ENCODE measurements around the gene CETN3. TPM values are rescaled to one million over a fixed set of nuclear protein-coding genes. Genes with fewer than 3 reads are reported as not detected.

The CETN3 gene
- total RNA-seq, 1 donor from 2014 or later: 27.8 TPM

DNA sequence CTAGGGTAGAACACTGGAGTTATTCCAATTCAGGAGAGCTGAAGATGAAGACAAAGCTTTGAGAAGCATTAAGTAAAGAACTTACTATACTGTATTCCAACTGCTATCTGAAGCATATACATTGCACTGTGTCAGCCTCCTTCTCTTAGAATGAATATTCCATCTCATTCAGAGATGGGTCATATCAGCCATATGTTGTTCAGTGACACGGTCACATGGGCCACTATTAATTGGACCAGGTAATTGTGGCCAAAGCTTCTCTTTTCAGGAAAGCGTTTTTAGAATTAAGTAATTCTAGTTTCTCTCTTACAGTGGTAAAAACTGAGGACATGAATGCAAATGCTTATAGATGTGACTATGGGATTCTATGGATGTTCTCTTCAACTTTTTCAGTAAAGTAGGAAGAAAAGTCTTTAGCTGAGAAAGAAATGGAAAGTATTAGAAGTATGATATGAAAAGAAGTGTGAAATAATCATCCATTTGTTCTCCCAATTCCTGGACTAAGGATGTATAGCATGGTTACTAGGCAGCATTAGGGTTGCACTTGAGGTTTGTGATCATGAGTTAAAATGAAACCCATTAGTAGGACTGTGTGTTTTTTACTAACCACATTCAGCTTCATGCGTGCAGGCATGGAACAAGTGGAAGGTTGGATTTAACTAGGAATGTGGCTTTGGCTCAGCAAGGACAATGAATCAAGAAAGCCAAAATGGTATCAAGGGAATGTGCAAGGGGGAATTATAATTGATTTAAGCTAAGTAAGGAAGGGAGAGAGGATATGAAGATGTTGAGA, 40.9 kb downstream of the CETN3 start:
- H3K27me3 ChIP-seq (ENCODE audit: low read depth): no peaks in the 10 kb centered on the region
- H3K4me1 ChIP-seq: no peaks in the 10 kb centered on the region
- H3K4me3 ChIP-seq: no peak overlapping the region
- H3K36me3 ChIP-seq: no peaks in the 10 kb centered on the region
- peaks cover 11% of the 10 kb centered on the region for H3K9me3 ChIP-seq (replicated peaks)
- H3K27ac ChIP-seq (replicated peaks): no peak overlapping the region
- no peak for DNase-seq
- intact Hi-C loops (cut with micrococcal nuclease): no loop called here
- TF ChIP-seq, protein P1, sequence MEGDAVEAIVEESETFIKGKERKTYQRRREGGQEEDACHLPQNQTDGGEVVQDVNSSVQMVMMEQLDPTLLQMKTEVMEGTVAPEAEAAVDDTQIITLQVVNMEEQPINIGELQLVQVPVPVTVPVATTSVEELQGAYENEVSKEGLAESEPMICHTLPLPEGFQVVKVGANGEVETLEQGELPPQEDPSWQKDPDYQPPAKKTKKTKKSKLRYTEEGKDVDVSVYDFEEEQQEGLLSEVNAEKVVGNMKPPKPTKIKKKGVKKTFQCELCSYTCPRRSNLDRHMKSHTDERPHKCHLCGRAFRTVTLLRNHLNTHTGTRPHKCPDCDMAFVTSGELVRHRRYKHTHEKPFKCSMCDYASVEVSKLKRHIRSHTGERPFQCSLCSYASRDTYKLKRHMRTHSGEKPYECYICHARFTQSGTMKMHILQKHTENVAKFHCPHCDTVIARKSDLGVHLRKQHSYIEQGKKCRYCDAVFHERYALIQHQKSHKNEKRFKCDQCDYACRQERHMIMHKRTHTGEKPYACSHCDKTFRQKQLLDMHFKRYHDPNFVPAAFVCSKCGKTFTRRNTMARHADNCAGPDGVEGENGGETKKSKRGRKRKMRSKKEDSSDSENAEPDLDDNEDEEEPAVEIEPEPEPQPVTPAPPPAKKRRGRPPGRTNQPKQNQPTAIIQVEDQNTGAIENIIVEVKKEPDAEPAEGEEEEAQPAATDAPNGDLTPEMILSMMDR (IDR thresholded peaks at IDR 0.05; ENCODE audit: borderline replicate concordance): no peak

DNA sequence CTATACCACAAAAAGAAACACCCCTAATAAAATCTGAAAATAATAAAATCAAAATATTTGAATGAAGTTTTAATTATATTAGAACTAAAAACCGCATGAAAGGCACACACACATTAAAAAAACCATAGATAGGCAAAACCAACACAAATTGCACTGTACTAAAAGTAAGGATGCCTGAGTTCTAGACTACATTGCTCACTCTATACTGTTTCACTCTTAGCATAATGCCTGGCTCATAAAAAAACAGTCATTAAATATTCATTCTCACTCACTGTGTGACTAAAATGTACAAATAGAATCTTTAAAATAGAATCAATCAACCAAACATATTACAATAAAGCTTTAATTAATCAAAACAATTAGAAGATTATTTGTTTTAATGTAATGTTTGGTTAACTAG, 41.7 kb downstream of the CETN3 start:
- no peak for DNase-seq
- Histone ChIP-seq H3K36me3 (no peaks in the 10 kb centered on the region), H3K4me3 (no peak overlapping the region), H3K27ac (replicated peaks) (no peak overlapping the region), H3K9me3 (replicated peaks) (peaks cover 11% of the 10 kb centered on the region), H3K4me1 (no peaks in the 10 kb centered on the region), H3K27me3 (ENCODE audit: low read depth) (no peaks in the 10 kb centered on the region)
- TF ChIP-seq, protein P1 (IDR thresholded peaks at IDR 0.05; ENCODE audit: borderline replicate concordance): no peak
- intact Hi-C loops (cut with micrococcal nuclease): no loop called here

DNA sequence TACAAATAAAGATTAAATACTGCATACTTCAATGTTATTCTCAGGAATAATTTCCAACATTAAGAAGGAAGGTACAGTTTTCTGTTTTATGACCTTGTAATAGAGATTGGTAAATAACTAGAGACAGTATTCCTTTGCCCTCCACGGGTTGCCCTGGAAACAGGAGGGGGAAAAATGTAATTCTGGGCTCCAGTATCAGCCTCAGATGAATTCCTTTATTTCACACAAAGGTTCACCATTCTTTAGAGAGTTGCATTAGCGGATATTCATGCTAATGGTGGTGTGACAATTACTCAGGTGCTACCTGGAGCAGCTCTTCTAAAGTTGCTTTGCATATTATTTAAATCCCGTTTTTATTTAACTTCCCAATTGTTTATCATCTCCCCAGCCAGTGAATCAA, 42.6 kb downstream of the CETN3 start:
- TF ChIP-seq, protein P1 (IDR thresholded peaks at IDR 0.05; ENCODE audit: borderline replicate concordance): no peak
- intact Hi-C loops (cut with micrococcal nuclease): no loop called here
- Histone ChIP-seq H3K4me3 (no peak overlapping the region), H3K36me3 (no peaks in the 10 kb centered on the region), H3K9me3 (replicated peaks) (peaks cover 8% of the 10 kb centered on the region), H3K27me3 (ENCODE audit: low read depth) (no peaks in the 10 kb centered on the region), H3K27ac (replicated peaks) (no peak overlapping the region), H3K4me1 (no peaks in the 10 kb centered on the region)
- no peak for DNase-seq

DNA sequence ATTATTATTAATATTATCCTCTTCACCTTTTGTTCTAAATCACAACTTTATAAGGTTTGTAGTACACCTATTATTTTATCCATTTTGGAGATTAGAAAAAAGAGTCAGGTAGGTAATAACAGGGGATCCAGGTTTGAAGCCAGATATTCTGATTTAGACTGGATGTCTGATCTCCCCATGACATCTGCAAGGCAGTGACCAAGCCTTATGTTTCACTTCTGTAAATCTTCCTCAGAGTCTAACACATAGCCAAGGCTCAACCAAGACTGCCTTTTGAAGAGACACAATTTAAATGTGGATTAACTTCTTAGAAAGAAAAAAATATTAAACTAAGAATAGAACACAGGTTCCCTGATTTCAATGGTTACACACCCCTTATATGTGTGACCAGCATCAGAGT, 44.2 kb downstream of the CETN3 start:
- H3K27ac ChIP-seq (replicated peaks): no peak overlapping the region
- no peak overlapping the region for H3K4me3 ChIP-seq
- H3K27me3 ChIP-seq (ENCODE audit: low read depth): no peaks in the 10 kb centered on the region
- intact Hi-C loops (cut with micrococcal nuclease): no loop called here
- DNase-seq: no peak
- H3K36me3 ChIP-seq: no peaks in the 10 kb centered on the region
- H3K9me3 ChIP-seq (replicated peaks): no peaks in the 10 kb centered on the region
- H3K4me1 ChIP-seq: no peaks in the 10 kb centered on the region
- TF ChIP-seq, protein P1 (IDR thresholded peaks at IDR 0.05; ENCODE audit: borderline replicate concordance): no peak

DNA sequence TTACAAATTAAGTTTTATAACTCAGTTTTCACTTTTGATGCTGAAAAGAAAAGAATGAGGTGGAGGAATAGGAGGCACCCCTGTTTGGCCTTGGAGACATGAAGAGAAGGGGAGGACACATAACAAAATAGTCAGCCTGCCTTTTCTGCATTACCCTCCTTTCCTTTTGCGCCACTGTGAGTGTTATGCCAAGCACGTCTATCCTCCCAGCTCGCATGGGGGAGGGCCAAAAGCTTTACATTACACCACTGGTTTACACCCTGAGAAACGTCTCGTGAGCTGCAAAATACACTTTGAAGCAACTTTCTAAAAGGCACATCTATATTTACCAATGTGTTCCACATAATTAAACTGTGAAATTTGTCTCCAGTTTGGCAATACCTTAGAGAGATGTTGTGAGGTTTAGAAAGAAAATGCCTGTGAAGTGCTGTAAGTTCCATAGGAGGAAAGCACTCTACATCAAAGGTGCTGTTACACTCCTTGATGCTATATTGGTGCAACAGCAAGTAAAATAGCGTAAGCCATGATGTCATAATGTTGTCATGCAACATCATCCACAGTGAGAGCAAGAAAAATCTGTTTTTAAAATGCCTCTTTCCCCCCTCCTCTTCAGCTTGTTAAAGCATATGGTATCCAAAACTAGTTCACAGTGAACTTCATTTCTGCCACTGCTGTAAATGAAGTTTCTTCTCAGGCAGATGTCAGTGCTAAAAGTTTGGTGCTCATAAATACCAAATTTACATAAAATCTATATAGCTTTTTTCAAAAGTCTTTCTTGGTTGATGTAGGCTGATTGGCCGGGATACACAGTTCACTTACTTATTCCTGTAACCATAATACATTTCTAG, 50.3 kb downstream of the CETN3 start:
- Histone ChIP-seq H3K4me3 (no peak overlapping the region), H3K27ac (replicated peaks) (no peak overlapping the region), H3K9me3 (replicated peaks) (peaks cover 16% of the 10 kb centered on the region), H3K4me1 (no peaks in the 10 kb centered on the region), H3K36me3 (no peaks in the 10 kb centered on the region), H3K27me3 (ENCODE audit: low read depth) (no peaks in the 10 kb centered on the region)
- DNase-seq: no peak
- TF ChIP-seq, protein P1 (IDR thresholded peaks at IDR 0.05; ENCODE audit: borderline replicate concordance): no peak
- intact Hi-C loops (cut with micrococcal nuclease): no loop called here

Measured in left ventricle myocardium inferior (tissue), 1 donor.